Ishikawa (cell line): ENCODE results near the gene GNB2.

ENCODE experiments used
- CEBPB ChIP-seq: IDR thresholded peaks from 2 replicates; pipeline ENCODE4 v1.6.1; 2012
- CREB1 ChIP-seq: IDR thresholded peaks from 2 replicates; pipeline ENCODE4 v1.6.1; 2012; ENCODE audit warnings: low read depth
- EGR1 ChIP-seq: IDR thresholded peaks from 2 replicates; pipeline ENCODE4 v1.6.1; 2012
- EP300 ChIP-seq: IDR thresholded peaks from 2 replicates; pipeline ENCODE4 v1.6.1; 2012; ENCODE audit warnings: borderline replicate concordance
- FOXM1 ChIP-seq: IDR thresholded peaks from 2 replicates; pipeline ENCODE4 v1.6.1; 2012; ENCODE audit warnings: low read depth, borderline replicate concordance
- MAX ChIP-seq: IDR thresholded peaks from 2 replicates; pipeline ENCODE4 v1.6.1; 2012
- NFIC ChIP-seq: IDR thresholded peaks from 2 replicates; pipeline ENCODE4 v1.6.1; 2012
- RAD21 ChIP-seq: IDR thresholded peaks from 2 replicates; pipeline ENCODE4 v1.6.1; 2012; ENCODE audit warnings: low read depth
- REST ChIP-seq: IDR thresholded peaks from 2 replicates; pipeline ENCODE4 v1.6.1; 2012; ENCODE audit warnings: low read depth, mild to moderate bottlenecking
- TAF1 ChIP-seq: IDR thresholded peaks from 2 replicates; pipeline ENCODE4 v1.6.1; 2012; ENCODE audit warnings: low read depth, mild to moderate bottlenecking
- TCF12 ChIP-seq: IDR thresholded peaks from 2 replicates; pipeline ENCODE4 v1.6.1; 2012; ENCODE audit warnings: low read depth
- TEAD4 ChIP-seq: IDR thresholded peaks from 2 replicates; pipeline ENCODE4 v1.6.1; 2012
- USF1 ChIP-seq: IDR thresholded peaks from 2 replicates; pipeline ENCODE4 v1.6.1; 2012
- YY1 ChIP-seq: IDR thresholded peaks from 2 replicates; pipeline ENCODE4 v1.6.1; 2012; ENCODE audit warnings: low read depth
- ZBTB7A ChIP-seq: IDR thresholded peaks from 2 replicates; pipeline ENCODE4 v1.6.1; 2012; ENCODE audit warnings: low read depth

The GNB2 gene

GRCh38 chr7:100673302-100673941, at the start of gene GNB2:
GNB2 (plus strand) TSS chr7:100673740; CDS start chr7:100676266, 2,526 bp downstream.
- peak; percentile 73 for TF ChIP-seq EP300
- TF ChIP-seq ZBTB7A = no peak
- peak; percentile 52; the same call in 1 of the 2 replicates for TF ChIP-seq YY1
- TF ChIP-seq TCF12 = no peak
- TF ChIP-seq FOXM1 = no peak
- no peak for TF ChIP-seq CREB1
- TF ChIP-seq TEAD4 = peak; percentile 9; the same call in 1 of the 2 replicates
- TF ChIP-seq EGR1 = no peak
- TF ChIP-seq CEBPB = no peak
- TF ChIP-seq NFIC = 0 out of 2 replicates have a peak, but pooled peaks have one; percentile 1
- no peak for TF ChIP-seq REST
- peak; percentile 96 for TF ChIP-seq USF1
- TF ChIP-seq RAD21 = no peak
- TF ChIP-seq MAX = peak; percentile 74
- peak; percentile 86; the same call in 1 of the 2 replicates for TF ChIP-seq TAF1

- TF ChIP-seq ZBTB7A = no peak
- TF ChIP-seq FOXM1 = no peak
- TF ChIP-seq MAX = no peak
- no peak for TF ChIP-seq EP300
- TF ChIP-seq USF1 = no peak
- no peak for TF ChIP-seq YY1
- TF ChIP-seq REST = no peak
- no peak for TF ChIP-seq RAD21
- no peak for TF ChIP-seq TAF1
- TF ChIP-seq CEBPB = no peak
- TF ChIP-seq TCF12 = no peak
- TF ChIP-seq NFIC = no peak
- TF ChIP-seq CREB1 = no peak
Observed at GRCh38 chr7:100623951-100624824, 49.4 kb upstream of the GNB2 start.

GRCh38 chr7:100626055-100626454, 47.5 kb upstream of the GNB2 start:
- no peak for TF ChIP-seq YY1
- no peak for TF ChIP-seq EP300
- TF ChIP-seq FOXM1 = no peak
- no peak for TF ChIP-seq TAF1
- TF ChIP-seq CREB1 = no peak
- TF ChIP-seq ZBTB7A = no peak
- no peak for TF ChIP-seq REST
- no peak for TF ChIP-seq TEAD4
- TF ChIP-seq NFIC = no peak
- TF ChIP-seq USF1 = no peak
- no peak for TF ChIP-seq MAX
